Body of pancreas (tissue), 4 donors: ENCODE measurements around the gene CALHM4. TPM values are rescaled to one million over a fixed set of nuclear protein-coding genes. Genes with fewer than 3 reads are reported as not detected.
A peak's percentile ranks its signal among the peaks of the same experiment; 100 is the strongest.

ENCODE experiments used
- ATAC-seq: fragments of 150-250 bp; one replicate; pipeline ENCODE4 v1.9.1; 2016
- DNase-seq, 4 donors: peaks; one replicate each; pipeline ENCODE4 v3.0.0-alpha.2; 2019
- H3K27ac ChIP-seq, 4 donors: fragments of 200-600 bp; sonication (generic); 1 replicate in 3 of 4; 2 replicates in 1 of 4; pipeline versions ENCODE4 v1.5.1 to v1.6.1; 2016 to 2019; ENCODE audit warnings: mild to moderate bottlenecking in 1 of 4, mixed read lengths in 1 of 4, moderate library complexity in 1 of 4
- H3K27me3 ChIP-seq, 2 donors: fragments of 200-600 bp; sonication (generic); one replicate each; pipeline ENCODE4 v1.6.0; 2016; ENCODE audit warnings: mild to moderate bottlenecking in 1 of 2
- H3K36me3 ChIP-seq, 2 donors: fragments of 200-600 bp; sonication (generic); replicated peaks in 1 of 2; 2 replicates each; pipeline ENCODE4 v1.5.1; 2016; ENCODE audit warnings: low read depth in 2 of 2; ENCODE audit not compliant: insufficient read depth in 1 of 2
- H3K4me1 ChIP-seq: fragments of 200-600 bp; sonication (generic); one replicate; pipeline ENCODE4 v1.6.0; 2016
- H3K4me3 ChIP-seq, 2 donors: fragments of 200-600 bp; sonication (generic); 1 replicate in 1 of 2; 2 replicates in 1 of 2; pipeline ENCODE4 v1.5.1; 2016 to 2019
- H3K9me3 ChIP-seq, 3 donors: fragments of 200-600 bp; sonication (generic); 1 replicate in 2 of 3; 2 replicates in 1 of 3; pipeline ENCODE4 v1.5.1; 2016
- CTCF ChIP-seq, 7 experiments: fragments of 450-650 bp in 4 of 7; fragments of 200-600 bp in 3 of 7; sonication (generic) in 3 of 7; IDR thresholded peaks; one replicate each; pipeline ENCODE4 v1.5.1; 2016 to 2019; ENCODE audit warnings: antibody characterized with exemption in 7 of 7
- POLR2A ChIP-seq, 3 donors: fragments of 450-650 bp; IDR thresholded peaks; one replicate each; pipeline ENCODE4 v1.6.1; 2016; ENCODE audit warnings: antibody characterized with exemption in 3 of 3, mild to moderate bottlenecking in 2 of 3
- WGBS, 2 donors: methylation state at CpG; one replicate each; pipeline ENCODE4 v1.1.5; 2017; 5-methylcytosine and 5-hydroxymethylcytosine counted together
- intact Hi-C: fragments of 100-400 bp; cut with DNase I; formaldehyde crosslinking; loops from one replicate; pipeline ENCODE4 v1.15.1; 2023
- total RNA-seq, 2 donors: library from RNA; depleted of rRNA; stranded (reverse); fragments of >200 nt; gene quantifications; one replicate each; pipeline ENCODE4 v1.1.0, GENCODE V29; 2016

CALHM4 gene
- total RNA-seq, 2 donors from 2014 or later = not detected

- H3K36me3 ChIP-seq = no peaks in the 10 kb centered on the region
- H3K27me3 ChIP-seq = no peaks in the 10 kb centered on the region
- no peaks in the 10 kb centered on the region for H3K4me1 ChIP-seq
- DNase-seq (no peak), ATAC-seq (no peak)
- H3K9me3 ChIP-seq = no peaks in the 10 kb centered on the region
- intact Hi-C loops = no loop called here
- no peak overlapping the region for H3K4me3 ChIP-seq
- TF ChIP-seq CTCF (IDR thresholded peaks at IDR 0.05) = no peak
- TF ChIP-seq POLR2A (IDR thresholded peaks at IDR 0.05) = no peak
- H3K27ac ChIP-seq = no peak overlapping the region
These were observed 40.8 kb upstream of the CALHM4 start for GRCh38 chr6:116512734-116513133.

GRCh38 chr6:116513224-116513875, 40.2 kb upstream of the CALHM4 start:
- ATAC-seq = no peak
- DNase-seq = no peak
- no peaks in the 10 kb centered on the region for H3K4me1 ChIP-seq
- no peaks in the 10 kb centered on the region for H3K9me3 ChIP-seq
- no peak overlapping the region for H3K27ac ChIP-seq
- no peak overlapping the region for H3K4me3 ChIP-seq
- 77 to 85% methylated on average over 2 of the region's 2 CpGs for WGBS, 2 donors
- TF ChIP-seq CTCF (IDR thresholded peaks at IDR 0.05) (no peak), POLR2A (IDR thresholded peaks at IDR 0.05) (no peak)
- intact Hi-C loops = no loop called here
- no peaks in the 10 kb centered on the region for H3K36me3 ChIP-seq
- no peaks in the 10 kb centered on the region for H3K27me3 ChIP-seq

- no peaks in the 10 kb centered on the region for H3K36me3 ChIP-seq
- intact Hi-C loops = no loop called here
- DNase-seq (no peak), ATAC-seq (no peak)
- TF ChIP-seq CTCF (IDR thresholded peaks at IDR 0.05) = no peak
- no peak for TF ChIP-seq POLR2A (IDR thresholded peaks at IDR 0.05)
- H3K4me3 ChIP-seq = no peak overlapping the region
- WGBS, 2 donors = 76 to 79% methylated on average over 4 of the region's 4 CpGs
- H3K4me1 ChIP-seq = no peaks in the 10 kb centered on the region
- no peak overlapping the region for H3K27ac ChIP-seq
- H3K27me3 ChIP-seq = no peaks in the 10 kb centered on the region
- H3K9me3 ChIP-seq = no peaks in the 10 kb centered on the region
These were observed 39.4 kb upstream of the CALHM4 start for GRCh38 chr6:116514111-116514510.

GRCh38 chr6:116515141-116515540, 38.4 kb upstream of the CALHM4 start:
- no peak overlapping the region for H3K4me3 ChIP-seq
- no peaks in the 10 kb centered on the region for H3K36me3 ChIP-seq
- DNase-seq (no peak), ATAC-seq (no peak)
- no peaks in the 10 kb centered on the region for H3K9me3 ChIP-seq
- intact Hi-C loops = no loop called here
- H3K27me3 ChIP-seq = no peaks in the 10 kb centered on the region
- no peaks in the 10 kb centered on the region for H3K4me1 ChIP-seq
- no peak overlapping the region for H3K27ac ChIP-seq
- TF ChIP-seq CTCF (IDR thresholded peaks at IDR 0.05) = no peak
- TF ChIP-seq POLR2A (IDR thresholded peaks at IDR 0.05) = no peak

- ATAC-seq = no peak
- 82 to 89% methylated on average over 4 of the region's 4 CpGs for WGBS, 2 donors
These were observed 34.8 kb upstream of the CALHM4 start for GRCh38 chr6:116518621-116519368.

More at GRCh38 chr6:116518621-116519368, 34.8 kb upstream of the CALHM4 start:
- TF ChIP-seq POLR2A (IDR thresholded peaks at IDR 0.05) (no peak), CTCF (IDR thresholded peaks at IDR 0.05) (no peak)
- Histone ChIP-seq H3K4me1 (no peaks in the 10 kb centered on the region), H3K36me3 (no peaks in the 10 kb centered on the region), H3K4me3 (no peak overlapping the region), H3K9me3 (no peaks in the 10 kb centered on the region), H3K27ac (no peak overlapping the region), H3K27me3 (no peaks in the 10 kb centered on the region)
- intact Hi-C loops = no loop called here
- peak in 1 of 4 donors; percentile 23 for DNase-seq
